ENCODE measurements around the gene PANX2.
A peak's percentile ranks its signal among the peaks of the same experiment; 100 is the strongest.

The PANX2 gene

DNA sequence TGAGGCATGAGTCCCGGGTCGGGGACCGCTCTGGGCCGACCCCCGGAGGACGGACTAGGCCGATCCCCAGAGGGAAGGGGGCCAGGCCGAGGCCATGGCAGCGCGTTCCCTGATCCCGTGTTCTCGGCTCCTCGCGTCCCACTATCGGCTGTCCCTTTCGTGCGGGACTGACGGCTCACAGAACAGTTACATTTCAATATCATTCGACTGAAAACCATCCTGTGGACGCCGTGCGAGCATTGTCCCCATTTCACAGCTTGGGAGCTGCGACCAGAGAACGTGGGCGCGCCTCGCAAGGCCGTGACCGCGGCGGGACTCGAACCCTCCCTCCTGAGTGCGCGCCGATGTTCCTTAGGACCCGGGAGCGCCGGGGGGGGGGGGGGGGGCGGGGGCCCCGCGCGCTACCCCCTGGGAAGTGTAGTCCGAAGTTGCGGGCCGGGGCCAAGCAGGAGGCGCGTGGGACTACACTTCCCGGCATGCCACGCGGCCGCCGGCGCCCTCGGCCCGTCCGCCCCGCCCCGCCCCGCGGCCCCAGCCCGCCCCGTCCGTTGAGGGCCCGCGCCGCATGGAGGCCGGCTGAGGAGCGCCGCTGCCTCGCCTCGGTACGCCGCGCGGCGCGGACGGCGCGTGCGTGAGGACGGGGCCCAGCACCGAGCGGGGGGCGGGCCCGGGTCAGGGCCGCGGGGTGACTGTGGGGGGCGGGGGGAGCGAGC lies 15.0 kb downstream of the PANX2 start, which contains the start of gene TRABD:
Gene TRABD, plus strand, starts transcription at position 539 of the 713 bp plus-strand sequence. CDS start 7,148 bp downstream, outside the sequence.
- peak; percentile 96 for DNase-seq

DNA sequence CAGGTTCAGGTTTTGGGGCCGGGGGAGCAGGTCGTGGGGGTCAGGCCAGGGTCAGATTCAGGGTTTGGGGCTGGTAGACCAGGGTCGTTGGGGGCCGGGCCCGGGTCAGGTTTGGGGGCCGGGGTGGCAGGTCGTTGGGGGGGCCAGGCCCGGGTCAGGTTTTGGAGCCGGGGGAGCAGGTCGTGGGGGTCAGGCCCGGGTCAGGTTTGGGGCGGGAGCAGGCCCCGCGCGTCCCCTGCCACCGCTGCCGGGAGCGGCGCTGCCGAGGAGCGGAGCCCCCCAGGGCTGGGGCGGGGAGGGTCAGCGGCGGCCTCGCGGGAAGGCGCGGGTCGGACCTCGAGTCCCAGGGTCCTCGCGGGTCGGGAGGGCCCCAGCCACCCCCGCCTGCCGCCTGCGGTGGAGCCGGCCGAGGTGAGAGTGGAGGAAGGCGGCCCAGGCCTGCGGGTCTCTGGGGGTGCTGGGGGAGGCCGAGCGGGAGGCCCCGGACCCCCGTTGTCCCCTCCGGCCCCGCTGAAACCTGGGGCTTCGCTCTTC lies 15.7 kb downstream of the PANX2 start:
- peak; percentile 30 for DNase-seq

DNA sequence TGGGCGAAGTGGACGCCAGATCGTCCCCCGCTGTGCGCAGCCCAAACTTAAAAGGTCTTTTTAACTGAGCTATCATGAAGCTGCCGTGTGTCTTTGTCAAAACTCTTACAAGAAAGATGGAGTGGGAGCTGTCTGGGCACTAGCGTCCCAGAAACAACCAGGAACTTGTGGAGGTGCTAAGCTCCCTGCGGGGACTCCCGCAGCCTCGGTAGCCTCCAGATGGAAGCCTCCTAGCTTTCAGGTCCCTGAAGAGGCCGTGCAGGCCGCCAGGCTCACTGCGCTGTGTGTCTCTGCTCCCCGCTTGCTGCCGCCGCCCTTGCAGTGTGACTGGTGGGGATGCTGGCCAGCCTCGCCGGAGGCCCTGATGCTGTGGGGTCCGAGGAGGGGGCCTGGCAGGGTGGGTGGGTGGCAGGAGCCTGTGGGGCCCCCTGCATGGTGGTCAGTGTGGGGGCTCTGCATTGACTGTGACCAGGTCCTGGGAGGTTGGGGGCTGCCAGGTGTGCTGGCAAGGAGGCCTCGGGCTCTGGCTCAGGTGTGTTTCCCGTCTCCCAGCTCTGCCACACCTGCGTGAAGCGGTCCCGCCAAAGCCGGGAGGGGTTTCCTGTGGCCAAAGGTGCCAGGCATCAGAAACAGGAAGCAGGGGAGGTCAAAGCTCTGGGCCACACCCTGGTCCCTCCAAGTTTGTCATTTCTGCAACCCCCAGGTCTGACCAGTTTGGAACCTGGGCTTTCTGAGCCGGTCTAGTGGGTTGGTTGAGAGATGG lies 16.4 kb downstream of the PANX2 start:
- DNase-seq, result peak; percentile 46

DNA sequence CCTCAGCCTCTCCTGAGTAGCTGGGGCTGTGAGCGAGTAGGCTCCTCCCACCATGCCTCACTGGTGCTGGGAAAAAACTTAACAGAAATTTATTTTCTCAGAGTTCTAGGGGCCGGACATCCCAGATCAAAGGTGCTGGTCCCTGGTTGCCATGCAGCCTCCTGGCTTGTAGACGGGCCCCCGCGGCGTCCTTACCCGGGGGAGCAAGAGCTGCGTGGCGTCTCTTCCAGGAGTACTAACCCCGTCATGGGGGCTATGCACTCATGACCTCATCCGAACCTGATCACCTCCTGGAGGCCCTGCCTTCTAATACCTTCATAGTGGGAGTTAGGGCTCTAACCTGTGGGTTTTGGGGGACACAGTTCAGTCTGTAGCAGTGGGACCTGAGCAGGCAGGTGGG lies 17.8 kb downstream of the PANX2 start:
- DNase-seq, result no peak

DNA sequence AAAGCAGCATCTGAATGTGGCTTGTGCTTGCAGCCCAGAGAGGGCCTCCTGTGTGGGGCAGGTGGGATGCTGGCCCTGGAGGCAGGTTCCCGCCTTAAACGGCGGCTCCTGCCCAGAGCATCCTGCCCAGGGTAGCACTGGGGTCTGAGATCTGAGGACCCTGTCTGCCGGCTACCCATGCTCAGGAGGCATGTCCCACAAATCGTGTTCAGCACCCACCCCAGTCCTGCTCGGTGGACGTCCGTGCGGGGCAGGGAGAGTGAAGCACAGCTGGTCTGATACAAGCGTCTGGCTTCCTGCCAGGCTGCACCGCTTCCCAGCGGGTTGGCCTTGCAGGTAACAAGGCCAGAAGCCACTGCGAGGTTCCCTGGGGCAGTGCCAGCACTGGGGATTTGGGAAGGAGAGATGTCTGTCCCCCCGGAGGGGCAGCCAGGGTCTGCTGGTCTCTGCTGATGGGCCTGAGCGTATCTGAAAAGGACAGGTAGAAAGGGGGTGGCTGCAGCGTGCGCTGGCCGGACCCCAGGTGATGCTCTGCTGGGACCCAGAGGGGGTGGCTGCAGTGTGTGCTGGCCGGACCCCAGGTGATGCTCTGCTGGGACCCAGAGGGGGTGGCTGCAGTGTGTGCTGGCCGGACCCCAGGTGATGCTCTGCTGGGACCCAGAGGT lies 18.8 kb downstream of the PANX2 start:
- DNase-seq, result no peak

DNA sequence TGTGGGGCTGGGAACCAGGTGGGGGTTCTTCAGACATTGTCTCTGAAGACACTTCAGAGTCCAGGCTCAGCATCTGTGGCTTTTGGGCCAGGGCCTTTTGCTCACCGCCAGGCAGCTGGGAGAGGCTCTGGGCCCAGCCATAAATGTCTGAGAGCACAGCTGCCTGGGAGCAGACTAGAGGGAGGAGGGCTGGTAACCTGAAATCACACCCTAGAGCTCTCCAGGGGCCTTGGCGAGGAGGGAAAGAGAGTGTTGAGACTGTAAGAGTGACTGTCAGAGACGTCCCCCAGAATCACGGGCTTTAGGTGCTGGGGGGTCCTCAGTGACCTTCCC lies 19.3 kb downstream of the PANX2 start:
- no peak for DNase-seq

DNA sequence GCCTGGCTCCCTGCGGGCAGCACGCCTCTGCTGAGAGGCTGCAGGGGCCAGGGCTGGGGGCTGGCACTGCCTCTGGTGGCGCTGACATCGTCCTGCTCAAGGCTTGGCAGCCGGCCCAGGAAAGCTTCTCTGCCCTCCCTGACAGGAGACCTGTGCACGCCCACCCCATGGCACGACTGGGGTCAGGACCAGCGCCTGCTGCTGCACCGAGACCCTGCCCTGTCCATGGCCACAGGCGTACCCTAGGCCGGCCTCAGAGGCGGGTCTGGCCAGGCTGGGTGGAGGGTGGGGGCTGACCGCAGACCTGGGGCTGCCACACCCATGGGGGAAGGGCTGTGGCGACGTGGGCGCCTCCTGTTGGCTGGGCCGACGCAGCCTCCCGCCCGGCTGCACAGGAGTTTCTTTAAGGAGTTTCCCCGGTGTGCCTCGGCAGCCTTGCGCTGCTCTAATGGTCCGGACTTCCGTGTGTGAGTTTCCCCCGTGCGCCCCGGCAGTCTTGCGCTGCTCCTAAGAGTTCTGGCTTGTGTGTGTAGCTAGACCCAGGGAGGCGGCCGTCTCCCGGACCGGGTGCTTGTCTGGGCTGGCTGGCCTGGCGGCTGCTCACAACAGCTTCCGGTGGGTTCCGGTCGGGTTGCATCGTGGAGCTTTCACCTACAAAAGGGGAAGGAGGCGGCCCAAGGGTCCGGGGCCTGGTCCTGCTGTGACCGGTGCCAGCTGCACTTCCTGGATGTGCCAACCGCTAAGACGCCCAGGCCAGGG lies 19.8 kb downstream of the PANX2 start:
- DNase-seq, result peak; percentile 96

DNA sequence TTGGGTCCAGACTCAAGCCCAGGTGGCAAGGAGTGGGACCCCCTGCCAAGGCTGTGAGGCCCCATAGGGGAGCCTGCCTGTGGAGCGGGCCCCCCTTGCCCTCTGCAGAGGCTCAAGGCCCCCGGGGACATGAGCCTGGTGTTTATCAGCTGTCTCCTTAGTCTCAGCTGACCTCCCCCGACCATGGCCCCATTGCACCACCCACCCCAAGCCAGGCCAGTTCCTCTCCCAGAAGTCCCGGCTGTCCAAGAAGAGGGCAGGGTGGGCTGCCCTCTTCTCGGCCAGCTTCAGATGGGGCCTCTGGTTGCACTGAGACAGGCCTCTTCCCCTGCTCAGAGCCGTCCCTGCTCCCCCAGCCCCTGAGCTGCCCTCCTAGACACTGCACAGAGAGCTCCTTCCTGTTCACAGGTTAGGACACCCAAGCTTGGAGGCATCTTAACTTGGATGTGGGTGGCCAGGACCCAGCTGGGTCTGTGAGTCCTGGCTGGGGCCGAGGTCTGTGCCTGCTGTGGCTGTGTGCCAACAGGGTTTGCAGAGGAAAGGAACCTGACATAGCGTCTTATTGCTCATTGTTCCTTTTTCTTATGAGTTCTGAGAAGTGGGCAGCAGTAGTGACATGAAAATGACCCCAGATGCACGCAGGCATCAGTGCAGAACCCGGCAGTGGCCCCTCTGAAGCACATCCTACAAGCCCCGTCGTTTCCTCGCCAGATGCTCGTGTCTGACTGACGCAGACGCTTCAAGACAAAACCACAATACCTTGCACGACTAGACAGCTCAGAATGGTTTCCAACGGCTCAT lies 20.6 kb downstream of the PANX2 start:
- DNase-seq, result peak; percentile 93

DNA sequence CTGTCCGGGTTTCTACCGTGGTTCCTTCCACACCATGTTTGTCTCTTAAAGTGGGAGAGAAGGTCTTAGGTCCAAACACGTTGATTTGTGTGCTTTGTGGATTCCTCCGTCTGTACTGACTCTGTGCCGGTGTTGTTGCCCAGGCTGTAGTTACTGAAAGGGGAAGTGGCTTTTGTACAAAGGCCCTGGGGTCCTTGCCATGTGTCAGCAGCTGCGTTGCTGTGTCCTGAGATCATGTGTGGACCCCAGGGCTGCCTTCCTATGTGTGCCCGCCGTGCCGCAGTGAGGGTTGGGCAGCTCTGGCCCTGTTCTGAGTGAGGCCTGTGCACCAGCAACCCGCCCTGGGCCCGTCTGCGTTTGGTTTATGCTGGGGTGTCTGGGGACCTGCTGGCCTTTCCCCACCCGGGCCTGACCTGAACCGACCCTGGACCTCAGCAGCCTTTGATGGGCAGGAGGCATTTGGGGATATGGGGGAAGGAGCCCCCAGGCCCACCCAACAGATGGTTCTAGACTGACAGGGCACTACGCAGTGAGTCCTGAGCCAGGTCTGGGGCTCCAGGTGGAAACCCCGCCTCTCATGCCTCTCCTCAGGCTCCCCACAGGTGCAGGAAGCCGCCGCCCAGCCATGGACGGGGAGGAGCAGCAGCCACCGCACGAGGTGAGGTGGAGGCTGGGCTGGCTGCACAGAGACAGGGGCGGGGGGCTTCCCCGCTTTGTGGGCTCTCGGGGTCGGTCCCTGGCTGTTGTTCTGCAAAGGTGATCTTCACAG lies 22.1 kb downstream of the PANX2 start:
- DNase-seq, result peak; percentile 79

DNA sequence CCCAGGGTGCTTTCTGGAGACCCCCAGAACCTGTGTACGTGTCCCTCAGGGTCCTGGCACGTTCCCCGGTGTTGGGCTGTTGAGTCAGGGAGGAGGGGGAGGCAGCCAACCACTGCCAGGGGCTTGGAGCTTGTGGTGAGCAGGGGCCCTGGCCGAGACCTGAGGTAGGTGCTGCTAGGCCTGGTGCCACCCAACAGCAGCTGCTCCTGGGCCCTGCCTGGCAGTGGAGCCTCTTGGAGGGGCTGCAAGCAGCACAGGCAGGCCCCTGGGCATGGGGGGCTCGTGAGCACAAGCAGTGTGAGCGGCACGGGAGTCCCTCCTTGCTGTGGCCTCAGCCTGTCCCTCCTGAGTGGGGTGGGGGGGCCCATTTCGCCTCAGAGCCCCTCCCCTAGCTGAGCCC lies 23.1 kb downstream of the PANX2 start:
- no peak for DNase-seq

DNA sequence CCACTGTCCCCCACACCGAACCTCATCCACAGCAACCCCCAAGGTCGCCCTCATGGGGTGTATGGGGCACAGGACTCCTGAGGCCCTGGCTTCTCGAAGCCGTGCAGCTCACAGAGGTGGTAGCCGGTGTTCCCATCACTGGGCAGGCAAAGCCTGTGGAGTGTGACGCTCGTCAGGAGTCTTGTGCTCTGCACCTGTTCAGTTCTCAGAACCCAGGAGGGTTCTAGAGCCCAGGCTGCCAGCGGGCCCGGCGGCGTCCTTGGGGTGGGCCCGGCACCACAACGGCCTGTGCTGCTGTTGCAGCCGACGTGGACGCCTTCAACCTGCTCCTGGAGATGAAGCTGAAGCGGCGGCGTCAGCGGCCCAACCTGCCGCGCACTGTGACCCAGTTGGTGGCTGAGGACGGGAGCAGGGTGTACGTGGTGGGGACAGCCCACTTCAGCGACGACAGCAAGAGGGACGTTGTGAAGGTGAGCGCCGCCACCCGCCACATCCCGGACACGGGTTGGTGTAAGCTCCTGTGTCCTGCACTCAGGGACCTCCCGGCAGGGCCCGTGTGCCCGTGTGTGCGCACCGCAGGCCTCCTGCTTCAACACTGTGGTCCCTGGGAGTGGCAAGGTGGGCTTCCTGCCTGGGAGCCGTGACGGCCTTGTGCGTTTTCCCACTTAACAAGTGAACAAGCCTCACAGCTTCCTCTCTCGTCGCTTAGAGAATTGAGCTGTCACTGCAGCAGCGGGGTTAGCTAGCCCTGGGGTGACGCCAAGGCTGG lies 23.7 kb downstream of the PANX2 start:
- no peak for DNase-seq

DNA sequence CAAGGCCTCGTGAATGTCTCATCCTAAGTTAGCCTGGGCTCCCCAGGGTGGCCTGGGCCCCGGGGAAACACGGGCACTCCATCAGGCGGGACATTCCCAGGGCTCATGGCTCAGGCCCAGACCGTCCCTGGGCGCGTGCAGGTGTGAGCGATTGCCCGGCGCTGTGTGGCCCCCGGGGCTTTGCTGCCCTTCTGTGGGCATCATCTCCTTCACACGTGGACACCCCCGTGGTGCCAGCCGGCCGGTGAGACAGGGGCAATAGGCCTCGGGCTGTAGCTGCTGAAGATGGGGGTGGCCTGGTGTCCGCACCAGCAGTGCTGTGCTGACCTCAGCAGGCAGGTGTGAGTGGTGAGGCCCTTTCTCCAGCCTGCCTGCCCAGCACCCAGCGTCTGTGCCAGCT lies 25.7 kb downstream of the PANX2 start:
- DNase-seq, result no peak

DNA sequence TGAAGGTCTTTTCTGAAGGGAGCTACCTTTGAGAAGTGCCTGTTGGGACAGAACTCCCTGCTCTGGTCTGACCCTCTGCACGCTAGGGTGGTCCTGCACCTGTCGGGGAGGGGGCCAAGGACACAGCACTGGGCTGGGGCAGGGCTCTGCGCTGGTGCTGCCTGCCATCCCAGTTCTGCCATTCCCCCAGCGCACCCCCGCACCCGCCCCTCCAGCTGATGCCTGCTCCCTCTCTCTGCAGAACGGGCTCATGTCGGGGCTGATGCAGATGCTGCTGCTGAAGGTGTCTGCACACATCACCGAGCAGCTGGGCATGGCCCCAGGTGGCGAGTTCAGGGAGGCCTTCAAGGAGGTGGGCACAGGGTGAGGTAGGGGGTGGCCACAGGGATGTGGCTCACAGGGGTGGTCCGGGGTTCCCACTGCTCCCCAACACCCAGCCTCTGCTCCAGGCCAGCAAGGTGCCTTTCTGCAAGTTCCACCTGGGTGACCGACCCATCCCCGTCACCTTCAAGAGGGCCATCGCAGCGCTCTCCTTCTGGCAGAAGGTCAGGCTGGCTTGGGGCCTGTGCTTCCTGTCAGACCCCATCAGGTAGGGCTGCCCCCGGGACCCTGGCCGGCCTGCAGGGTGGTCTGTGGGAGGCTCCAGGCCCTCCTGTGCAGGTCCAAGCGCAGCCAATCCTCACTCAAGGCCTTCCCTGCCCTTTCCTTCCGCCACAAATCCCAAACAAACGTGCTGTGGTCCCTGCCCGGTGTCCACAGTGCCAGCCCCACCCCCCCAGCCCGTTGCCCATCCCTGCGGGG lies 26.7 kb downstream of the PANX2 start:
- no peak for DNase-seq

DNA sequence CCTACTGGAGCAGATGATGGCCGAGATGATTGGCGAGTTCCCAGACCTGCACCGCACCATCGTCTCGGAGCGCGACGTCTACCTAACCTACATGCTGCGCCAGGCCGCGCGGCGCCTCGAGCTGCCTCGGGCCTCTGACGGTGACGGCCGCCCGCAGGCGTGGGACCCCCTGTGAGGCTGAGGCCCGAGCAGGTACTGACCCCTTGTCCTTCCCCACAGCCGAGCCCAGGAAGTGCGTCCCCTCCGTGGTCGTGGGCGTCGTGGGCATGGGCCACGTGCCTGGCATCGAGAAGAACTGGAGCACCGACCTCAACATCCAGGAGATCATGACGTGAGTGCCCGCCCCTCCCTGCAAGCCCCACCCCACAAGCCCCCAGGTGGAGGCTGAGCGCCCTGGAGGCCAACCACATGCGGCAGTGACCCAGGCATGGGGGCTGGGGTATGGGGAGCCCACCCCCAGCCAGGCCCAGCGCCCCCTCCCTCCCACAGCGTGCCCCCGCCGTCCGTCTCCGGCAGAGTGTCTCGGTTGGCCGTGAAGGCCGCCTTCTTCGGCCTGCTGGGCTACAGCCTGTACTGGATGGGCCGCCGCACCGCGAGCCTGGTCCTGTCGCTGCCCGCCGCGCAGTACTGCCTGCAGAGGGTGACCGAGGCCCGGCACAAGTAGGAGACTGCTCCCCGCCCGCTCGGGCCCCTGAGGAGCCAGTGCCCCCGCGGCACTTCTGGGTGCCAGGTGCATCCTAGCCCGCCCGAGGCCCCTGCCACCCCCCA lies 27.5 kb downstream of the PANX2 start:
- no peak for DNase-seq

DNA sequence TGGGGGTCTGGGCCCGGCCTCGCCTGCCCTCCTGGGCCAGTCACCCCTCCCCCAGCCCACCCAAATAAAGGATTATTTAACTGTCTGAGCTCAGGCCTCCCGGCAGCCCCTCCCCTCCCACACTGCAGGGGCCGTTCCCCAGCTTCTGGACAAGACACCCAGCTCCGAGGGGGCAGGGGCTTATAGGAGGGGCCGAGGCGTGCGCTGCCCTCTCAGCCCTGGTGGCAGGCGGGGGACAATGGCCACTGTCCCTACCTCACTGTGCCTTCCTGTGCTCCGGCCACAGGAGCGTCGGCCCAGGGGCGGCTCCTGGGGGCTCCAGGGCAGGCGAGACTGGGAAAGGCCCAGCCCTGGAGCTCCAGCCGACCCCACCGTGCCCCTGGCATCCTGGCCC lies 28.1 kb downstream of the PANX2 start:
- no peak for DNase-seq

DNA sequence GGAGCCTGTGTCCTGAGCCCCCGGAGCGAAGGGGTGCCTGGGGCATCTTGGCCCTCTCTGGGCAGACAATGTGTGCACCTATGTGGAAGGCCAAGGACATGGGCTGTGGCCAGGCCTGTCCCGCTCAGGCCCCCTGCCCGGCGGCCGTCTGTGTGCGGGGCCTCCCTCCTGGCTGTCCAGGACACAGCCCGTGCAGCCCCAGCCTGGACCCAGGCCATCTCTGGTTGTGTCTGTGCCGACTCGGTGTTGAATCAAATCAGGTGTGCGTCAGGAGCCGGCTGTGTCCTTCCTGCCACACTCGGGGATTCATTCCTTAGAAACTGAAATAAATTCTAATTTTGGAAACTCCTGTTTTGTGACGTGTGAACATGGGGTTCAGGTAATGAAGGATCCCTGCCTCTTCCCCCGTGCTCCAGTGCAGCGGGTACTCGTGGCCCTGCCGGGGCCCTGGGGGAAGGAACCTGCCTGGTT lies 28.8 kb downstream of the PANX2 start:
- DNase-seq, result no peak

DNA sequence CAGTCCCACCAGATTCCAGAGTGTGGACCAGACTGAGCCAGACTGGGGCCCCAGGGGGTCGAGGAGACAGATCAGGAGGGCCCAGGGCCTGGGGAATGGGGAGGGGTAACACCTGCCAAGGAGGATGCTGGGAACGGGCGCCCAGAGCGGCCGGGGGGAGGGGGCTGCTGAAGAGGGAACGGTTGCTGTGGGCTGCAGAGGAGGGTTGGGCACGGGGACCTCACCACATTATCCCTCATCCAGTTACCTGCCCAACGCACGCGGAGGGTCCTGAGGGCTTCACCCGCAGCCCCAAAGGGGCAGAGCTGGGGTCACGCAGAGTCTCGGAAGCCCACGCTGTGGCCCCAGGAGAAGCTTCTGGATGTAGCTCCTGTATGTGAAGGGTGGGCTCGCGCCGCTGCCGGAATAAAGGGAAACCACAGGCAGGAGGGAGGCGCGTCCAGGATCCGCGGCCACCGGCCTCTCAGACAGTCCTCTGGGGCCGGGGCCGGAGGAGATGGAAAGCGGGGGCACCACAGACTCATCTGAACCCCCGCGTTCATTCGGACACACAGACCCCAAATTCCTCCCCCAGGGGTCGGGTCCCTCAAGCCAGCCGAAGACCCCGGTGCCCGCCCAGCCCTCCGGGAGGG lies 29.4 kb downstream of the PANX2 start:
- peak; percentile 44 for DNase-seq
